Stimulated activated CD4-positive, alpha-beta T cell treated with anti-CD3 and anti-CD28 coated beads, Interleukin-2, amount 100 ng/mL, for 48 hours (primary cell): Measurements from ENCODE around the gene ADORA1.
A peak's percentile ranks its signal among the peaks of the same experiment; 100 is the strongest.

ENCODE experiments used
- DNase-seq, 2 donors: peaks; one replicate each; pipeline ENCODE4 v3.0.0-alpha.2; 2020

ADORA1 gene

DNA sequence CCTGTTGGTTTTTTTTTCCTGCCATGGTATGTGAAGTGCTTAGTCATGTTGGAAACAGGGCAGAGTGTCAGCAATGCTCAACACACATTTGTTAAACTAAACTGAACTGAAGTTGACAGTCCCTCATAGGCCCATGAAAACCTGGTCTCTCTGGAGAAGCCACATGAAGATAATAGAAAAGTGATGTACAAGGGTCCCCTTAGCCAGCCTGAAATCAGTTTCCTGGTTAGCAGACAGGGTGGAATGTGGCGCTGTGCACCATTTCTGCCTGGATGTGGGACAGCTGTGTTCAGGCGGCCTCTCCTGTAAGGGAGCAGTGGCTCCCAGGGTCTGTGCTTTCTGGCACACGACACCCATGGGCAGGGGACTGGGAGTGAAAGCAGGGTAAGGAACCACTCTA is 68.8 kb downstream of the ADORA1 start:
- DNase-seq = no peak

DNA sequence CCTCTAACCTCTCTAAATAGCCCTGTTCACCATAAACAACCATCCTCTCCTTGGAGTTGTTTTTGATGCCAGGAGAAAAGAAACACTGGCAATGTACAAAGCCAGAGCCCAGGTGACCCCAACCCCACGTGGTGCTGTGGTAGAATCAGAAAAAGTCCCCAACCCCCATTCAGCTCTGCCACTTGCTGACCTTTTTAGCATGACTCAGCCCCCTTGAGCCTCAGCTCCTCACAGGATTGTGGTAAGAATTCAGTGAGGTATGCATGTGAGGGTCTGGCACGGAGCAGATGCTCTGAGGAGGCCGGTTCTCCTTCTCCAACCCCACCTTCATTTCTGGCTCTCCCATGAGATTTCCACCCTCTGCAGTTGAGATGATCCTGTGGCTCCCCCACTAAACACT is 70.1 kb downstream of the ADORA1 start:
- DNase-seq = no peak

DNA sequence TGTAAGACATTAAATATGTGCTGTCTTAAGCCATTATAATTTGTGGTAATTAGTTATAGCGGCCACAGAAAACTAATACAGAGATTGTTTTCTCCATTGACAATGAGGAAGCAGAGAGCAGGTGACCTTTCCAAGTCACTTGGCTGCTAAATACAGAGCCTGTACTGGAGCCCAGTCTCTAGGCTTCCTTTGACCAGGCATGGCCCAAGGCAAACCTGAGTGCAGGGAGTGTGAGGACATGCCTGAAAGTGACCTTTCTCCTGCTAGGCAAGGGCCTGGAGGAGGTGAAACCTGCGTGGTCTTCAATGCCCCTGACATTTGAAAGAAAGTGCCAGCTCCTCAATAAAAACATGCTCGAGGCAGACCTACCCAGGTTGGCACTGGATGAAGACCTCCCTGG is 71.5 kb downstream of the ADORA1 start:
- DNase-seq = no peak

DNA sequence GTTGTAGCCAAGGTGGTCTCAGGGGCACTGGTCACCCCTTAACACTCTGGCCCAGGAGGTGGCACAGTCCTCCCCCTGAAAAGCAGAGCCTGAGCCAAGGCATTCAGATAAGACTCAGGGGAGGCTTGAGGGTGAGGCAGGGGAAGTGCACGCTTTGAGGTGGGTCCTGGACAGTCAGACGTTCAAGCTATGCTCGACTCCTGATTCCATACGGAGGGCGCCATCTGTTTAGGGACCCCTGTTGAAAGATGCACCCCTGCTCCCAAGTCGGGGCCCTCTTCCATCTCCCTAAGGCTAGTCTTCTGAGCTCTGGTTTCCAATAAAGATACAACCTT is 71.9 kb downstream of the ADORA1 start:
- no peak for DNase-seq

DNA sequence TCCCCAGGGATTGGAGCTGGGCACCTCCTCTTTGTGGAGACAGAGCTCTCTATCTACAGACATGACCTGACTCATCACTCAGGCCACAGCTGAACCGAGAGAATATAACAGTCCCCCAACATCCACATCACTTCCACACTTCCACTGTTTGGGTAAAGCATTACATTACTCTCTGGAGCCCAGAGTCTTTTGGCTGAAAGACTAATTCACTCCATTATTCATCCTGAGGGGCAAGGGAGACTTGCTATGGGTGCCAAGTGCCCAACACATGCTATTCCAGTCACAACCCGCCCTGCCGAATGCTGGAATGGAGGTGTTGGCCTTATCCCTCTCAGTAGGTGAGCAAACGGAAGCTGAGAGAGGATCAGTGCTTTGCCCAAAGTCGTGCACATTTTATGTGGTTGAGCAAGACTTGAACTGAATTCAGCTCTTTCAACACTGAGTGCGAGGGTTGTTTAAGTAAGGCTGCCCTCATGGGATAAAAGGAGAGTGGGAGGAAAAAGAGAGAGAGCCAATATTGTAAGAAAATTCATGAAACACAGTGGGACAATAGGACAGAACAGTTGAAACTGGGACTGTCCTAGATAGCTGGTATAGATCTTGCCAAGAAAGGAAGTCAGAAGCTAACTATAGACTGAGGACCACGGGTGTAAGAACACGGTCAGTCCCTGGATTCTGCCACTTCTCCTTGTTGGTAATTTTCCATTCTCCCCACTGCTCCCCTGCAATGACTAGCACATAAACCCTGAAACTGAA is 72.5 kb downstream of the ADORA1 start:
- no peak for DNase-seq

DNA sequence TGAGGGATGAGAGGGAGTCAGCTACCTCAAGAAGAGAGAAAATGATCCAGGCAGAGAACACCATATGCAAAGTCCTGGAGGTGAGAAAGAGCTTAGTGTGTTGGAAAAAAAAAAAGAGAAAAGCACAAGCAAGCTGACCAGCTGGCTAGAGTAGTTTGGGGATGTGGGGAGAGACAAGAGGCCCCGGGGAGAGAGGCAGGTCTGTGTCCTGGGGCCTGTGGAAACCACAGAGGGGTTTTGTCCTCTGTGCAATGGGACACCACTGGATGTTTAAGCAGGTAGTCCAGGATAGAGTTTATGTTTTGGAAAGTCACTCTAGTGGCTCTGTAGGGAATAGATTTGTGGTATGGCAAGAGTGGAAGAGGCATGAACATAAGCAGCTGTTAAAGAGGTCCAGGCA is 73.4 kb downstream of the ADORA1 start:
- DNase-seq = no peak

DNA sequence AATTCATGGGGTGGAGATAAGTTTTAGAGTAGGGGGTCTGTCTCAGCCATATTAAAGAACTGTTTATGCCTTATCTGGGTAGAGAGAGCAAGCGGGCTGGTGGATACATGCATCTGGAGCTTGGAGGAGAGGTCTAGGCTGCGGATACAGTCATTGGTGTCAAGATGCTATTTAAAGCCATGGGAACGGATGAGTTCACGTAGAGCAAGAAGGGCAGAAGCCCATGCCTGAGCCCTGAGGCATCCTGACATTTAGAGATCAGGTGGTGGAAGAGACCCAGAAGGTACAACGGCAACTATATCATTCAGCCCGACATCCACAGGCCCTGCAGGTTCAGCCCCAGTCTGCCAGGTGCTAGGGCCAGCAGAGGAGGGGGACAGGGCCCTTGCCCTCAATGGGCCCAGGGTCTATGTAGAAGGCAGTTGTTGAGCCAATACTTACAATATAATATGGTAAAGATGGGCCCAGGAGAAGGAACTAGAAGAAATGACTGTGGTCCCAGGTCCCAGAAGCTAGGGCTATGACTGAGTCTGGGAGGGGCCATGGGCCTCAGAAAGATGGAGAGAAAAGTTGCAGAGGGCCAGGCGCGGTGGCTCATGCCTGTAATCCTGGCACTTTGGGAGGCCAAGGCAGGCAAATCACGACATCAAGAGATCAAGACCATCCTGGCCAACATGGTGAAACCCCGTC is 74.1 kb downstream of the ADORA1 start:
- DNase-seq = no peak

DNA sequence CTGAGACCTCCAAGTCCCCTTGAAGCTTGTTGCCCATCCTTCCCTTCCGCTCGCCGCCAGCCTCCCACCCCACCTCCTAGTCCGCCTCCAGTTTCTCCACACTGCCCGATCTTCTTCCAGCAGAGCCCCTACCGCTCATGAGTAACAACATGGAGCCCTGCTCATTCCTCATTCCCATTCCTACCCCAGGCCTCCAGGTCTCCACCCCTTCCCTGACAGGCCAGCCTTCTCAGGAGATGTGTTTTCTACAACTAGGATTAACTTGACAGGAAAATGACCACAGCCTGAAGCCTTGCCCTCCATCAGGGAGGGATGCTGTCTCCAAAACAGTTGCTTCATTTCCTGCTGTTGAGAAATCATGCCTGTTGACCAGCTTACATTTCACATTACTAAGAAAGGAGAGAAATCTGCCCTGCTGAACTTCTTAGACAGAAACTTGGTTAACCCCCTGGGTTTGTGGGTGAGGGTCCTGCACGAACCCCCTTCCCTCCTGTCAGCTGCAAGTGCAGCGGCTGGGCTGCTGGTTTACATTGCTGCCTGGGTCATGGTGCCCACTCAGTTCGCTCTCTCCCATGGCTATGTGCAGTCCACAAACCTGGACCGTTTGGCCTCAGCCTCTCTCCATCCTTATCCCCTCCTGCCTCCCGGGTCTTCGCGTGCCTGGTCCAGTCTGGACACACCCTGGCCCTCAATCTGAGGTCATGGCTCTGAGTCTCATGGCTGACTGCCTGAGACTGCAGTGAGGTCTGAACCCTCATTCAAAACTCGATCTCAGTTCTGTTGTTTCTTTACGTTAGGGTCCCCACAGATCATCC is 75.1 kb downstream of the ADORA1 start:
- DNase-seq = no peak

DNA sequence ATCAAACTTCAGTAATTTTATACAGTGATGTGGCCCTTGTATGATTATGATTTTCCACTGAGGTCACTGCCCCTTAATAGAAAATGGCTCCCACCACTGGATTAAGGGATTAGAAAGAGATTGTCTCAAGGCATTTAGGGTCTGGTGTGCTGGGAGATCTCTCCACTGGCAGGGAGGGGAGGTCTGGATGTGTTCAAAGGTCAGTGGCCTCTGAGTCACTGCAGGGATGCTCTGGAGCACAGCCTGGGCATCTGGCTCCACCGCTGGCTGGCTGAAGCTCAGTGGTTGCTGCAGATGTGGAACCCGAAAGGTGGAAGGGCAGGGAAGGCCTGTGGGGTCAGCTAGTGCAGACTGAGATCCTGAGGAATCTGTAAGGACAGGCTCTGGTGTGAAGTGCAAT is 77.2 kb downstream of the ADORA1 start:
- DNase-seq = no peak

DNA sequence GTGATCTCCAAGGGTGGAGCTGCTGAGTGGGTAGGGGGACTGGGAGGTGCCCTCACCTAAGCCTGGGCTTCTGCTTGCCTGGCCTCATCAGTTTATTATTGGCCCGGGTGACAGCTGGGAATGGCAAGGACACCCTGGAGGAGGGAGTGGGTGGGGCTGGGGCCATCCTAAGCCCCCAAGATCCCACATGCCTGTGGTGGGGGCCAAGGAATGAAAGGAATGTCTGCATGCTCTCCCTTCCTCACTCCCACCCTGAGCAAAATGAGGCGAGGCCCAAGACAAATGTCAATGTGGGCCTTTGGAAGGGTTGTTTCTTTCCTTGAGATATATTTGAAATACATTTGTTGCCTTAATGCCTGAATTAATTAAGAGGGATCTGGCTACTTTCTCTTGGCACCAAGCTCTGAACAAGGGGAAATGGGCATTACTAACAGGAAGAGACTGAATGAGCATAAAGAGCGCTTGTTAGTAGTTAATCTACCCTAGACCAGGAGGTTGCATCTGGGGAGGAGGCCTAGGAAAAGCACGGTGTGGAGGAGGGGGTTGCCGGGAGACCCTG is 78.7 kb downstream of the ADORA1 start:
- no peak for DNase-seq

DNA sequence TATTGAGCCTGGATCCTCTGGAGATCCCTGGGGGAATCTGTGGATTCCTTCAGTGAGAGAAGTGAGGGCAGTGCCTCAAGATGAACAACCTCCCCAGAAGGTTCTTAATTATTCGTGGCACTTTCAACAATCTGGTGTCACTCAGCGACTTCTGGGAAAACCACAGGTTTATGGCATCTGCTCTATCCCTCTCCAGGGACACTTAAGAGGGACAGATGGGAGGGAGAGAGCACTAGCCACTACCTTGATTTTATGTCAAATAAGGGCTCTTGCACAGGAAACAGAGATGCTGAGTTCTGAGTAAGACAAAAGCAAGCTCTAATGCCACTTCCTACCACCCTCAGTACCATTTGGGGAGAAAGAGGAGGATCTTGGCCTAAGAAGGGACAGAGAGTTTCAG is 80.2 kb downstream of the ADORA1 start:
- no peak for DNase-seq

DNA sequence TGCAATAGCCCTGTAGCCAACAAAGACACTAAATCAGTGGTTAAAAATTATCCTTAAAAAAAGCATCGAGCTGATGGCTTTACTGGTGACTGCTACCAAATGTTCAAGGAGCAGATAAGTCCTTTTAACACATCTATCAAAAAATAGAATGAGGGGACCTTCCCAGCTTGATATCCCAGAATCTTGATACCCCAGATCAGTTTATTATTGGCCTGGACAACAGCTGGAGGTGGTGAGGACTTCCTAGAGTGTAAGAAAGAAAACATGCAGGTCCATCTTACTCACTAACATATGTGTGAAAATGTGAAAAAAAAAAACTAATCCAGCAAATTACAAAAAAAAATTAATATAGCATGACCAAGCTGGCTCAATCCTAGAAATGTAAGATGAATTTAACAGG is 80.7 kb downstream of the ADORA1 start:
- no peak for DNase-seq

DNA sequence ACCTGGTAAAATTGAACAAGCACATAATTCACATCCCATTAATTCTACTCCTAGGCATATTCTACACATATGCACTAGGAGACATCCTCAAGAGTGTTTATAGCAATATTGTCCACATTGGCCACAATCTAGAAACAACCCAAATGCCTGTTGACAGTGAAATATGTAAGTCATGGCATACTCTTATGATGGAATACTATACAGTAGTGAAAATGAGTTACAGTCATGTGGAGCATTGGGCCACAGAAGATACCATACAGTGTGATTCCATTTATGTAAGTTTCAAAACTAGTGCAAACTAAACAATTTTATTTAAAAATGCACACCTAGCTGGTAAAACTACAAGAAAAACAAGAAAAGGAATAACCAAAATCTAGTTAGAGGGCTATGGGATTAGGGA is 82.8 kb downstream of the ADORA1 start:
- DNase-seq = no peak

DNA sequence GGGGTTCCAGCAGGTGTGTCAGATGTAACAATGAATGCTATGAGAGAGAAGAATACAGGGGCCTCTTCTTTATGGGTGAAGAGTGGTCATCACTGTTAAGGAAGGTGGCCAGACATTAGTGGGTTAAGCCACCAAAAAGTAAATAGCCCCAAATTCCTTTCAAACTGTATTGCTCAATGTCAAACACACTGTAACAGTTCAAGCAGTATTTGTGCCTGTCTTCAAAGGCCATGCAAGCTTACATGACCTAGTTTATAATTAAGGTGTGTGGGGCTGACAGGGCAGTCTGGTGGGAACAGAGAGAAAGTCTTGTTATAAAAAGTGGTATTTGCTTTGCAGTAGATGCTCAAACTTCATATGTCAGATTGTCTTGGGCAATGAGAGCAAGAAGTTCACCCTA is 83.5 kb downstream of the ADORA1 start:
- no peak for DNase-seq

DNA sequence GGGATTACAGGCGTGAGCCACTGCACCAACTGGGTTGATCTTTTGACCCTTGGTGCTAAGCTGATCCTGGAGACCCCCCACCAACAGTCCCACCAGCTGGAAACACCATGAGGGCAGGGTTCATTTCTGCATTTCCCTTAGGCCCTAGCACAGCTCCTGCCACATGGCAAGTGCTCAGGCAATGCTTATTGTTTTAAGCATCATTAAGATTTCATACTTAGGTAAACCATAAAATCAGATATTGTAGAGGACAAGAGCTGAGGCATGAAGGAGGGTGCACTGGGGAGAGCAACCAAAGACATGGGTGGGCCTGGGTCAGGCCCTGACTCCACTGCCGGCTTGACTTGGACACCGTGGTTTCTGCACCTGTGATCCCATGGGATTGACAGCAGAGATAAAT is 84.3 kb downstream of the ADORA1 start:
- DNase-seq = no peak

DNA sequence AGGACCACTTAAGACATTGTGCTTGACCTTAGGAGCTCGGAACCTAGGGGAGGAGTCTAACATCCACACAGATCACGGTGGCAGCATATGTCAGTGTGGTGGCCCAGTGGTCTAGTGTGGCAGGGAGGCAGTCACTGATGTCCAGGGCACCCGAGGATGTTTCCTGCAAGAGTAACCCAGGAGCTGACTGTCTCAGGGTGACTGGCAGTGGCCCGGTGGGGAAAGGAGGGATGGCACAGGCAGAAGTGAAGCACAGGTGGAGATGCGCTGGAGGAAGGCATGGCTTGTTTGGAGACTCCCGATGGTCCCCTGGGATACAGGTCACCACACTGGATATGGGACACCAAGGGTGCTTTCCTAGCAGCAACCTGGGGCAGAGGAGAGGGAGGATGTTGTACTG is 85.6 kb downstream of the ADORA1 start:
- no peak for DNase-seq

DNA sequence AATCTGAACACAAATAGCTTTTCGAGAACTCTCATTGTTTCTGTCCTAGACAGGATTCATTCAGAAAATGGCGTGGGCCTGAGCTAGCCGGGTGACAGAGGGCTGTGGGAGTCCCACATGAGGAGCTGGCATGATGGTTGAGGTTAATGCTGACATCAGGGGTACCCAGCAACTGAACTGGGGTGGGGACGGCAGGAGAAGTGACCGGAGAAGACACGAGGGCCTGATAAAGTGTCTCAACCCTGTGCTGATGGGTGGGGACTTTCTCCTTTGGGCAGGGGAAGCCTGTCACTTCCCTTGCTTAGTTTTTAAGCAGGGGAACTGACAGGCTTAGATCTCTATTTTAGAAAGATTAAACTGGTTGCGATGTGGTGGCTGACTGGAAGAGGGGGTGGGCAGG is 87.3 kb downstream of the ADORA1 start:
- no peak for DNase-seq

DNA sequence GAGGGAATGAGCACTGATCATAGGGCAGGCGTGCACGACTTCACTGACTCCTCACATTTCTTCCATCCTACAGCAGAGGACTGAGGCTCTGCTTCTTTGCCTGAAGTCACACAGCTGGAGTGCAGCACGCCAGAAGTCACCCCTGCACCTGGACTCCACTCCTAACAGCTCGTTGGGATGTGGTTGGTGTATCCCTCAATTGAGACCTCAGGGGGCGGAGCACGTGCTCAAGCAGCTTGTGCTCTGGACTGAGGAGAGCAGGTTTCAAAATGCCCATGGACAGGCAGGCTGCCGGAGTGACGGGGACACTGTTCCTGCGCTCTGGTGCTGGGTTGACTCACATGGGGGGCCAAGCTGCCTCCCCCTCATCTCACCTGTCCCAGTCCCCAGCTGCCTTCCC is 88.0 kb downstream of the ADORA1 start:
- no peak for DNase-seq

DNA sequence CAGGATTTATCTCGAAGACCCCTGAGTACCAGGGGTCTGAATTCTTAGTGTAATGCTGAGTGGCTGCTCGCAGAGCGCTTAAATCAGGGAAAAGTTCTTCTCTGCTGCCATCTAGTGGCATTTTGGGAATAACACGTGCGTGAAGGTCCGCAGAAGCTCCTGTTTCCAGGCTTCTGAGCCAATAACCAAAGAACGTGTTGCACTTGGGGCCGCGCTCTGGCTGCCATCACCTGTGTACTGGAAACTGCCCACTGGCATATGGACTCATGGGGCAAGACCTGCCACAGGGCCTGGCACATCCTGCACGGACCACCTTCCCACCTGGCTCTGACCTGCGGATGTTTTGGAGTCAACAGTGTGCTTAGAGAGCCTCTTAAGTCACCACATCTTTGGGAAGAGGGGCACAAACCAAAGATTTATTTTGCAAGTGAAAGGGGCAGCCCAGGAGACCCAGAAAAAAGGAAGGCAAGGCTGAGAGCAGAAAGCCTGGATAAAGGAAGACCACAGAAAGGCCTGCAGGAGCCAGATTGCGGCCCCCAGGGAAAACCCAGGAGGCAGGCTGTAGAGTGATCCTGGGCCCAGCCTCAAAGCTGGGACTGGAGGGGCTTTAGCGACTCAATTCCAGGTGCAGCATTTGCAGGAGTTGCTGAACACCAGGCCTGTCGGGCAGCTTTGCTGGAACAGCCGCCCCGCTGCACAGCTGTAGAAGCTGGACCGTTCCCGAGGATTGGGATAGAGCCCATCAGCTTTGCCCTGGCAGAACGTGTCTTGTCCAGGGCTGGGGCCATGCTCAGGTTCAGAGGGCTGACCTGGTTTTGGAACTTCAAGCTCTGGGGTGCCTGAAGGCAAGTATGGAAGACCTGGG is 89.0 kb downstream of the ADORA1 start:
- DNase-seq = peak; percentile 53 to 57
